Activated CD4-positive, alpha-beta T cell treated with anti-CD3 and anti-CD28 coated beads, Interleukin-2, Interleukin-4, amounts not matched to agents 100 ng/mL and 50 ng/mL, durations not matched to agents 16 hours and 8 hours (primary cell): ENCODE data around the gene ARHGAP31.
"Not testable (repeated sequence)": the region's sequence is repeated elsewhere in the genome, so short reads cannot be mapped to it uniquely, and the experiment has no call there.

Experiments used
- DNase-seq: peaks from one replicate; pipeline ENCODE4 v3.0.0-alpha.2; 2020; ENCODE audit warnings: low spot score

The ARHGAP31 gene

DNA sequence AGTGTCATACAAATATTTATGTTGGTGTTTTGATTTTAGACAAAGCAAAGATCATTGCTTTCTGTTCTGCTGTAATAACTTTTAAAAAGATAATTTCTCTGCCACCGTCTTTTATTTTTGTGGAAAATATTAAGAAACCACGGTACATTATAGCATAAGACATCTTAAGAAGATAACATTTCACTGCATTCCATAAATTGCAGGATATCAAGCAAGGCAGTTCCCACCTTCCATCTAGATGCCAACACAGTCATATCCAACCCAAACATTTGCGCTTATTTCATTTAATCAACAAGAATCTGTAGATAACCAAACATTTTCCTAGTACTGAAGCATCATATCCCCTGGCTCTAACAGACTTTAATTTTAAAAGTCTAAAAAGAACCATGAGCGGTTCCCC lies 25.1 kb downstream of the ARHGAP31 start:
- DNase-seq = no peak

DNA sequence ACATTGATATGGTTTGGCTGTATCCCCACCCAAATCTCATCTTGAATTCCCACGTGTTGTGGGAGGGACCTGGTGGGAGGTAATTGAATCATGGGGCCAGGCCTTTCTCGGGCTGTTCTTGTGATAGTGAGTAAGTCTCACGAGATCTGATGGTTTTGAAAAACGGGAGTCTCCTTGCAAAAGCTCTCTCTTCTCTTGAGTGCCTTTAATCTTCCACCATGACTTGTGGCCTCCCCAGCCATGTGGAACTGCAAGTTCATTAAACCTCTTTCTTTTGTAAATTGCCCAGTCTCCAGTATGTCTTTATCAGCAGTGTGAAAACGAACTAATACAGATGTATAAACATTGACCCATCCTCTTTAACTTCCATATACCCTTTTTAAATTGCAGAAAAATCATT lies 26.6 kb downstream of the ARHGAP31 start:
- not testable (repeated sequence) for DNase-seq

DNA sequence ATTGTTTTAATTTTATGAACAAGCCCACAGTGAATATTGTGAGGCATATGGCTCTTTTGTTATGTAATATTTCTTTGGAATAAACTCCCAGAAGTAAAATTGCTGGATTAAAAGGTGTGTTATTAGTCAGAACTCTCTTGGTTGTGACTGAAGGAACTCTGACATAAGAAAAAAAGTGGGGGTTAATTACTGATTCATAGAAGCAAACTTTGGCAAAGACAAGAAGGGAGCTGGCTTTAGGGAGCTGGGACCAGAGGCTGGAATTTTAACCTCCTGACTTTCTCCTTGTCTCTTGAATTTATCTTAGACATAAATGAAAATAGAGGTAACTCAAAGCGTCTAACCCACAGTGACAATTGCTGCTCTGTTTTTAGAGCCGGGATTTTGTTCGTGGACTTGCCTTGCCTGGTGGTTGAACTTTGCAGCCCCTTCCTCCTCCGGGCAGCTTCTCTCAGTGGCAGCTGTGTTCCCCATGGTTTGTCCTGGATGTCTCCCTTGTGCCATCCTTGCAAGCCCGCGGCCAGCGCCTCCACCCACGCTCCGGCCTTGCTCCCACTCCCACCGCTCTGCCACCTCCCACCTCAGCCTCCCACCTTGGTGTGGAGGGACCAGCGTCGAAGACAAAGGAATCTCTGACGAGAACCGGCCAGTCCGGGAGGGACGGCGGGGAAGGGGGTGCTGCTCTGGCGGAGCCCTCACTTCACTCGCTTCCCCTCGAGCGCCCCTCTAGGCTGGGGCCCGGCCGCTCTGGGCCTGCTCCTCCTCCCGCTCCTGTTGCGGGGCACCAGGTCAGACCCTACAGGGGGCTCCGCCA lies 28.0 kb downstream of the ARHGAP31 start:
- DNase-seq = no peak

DNA sequence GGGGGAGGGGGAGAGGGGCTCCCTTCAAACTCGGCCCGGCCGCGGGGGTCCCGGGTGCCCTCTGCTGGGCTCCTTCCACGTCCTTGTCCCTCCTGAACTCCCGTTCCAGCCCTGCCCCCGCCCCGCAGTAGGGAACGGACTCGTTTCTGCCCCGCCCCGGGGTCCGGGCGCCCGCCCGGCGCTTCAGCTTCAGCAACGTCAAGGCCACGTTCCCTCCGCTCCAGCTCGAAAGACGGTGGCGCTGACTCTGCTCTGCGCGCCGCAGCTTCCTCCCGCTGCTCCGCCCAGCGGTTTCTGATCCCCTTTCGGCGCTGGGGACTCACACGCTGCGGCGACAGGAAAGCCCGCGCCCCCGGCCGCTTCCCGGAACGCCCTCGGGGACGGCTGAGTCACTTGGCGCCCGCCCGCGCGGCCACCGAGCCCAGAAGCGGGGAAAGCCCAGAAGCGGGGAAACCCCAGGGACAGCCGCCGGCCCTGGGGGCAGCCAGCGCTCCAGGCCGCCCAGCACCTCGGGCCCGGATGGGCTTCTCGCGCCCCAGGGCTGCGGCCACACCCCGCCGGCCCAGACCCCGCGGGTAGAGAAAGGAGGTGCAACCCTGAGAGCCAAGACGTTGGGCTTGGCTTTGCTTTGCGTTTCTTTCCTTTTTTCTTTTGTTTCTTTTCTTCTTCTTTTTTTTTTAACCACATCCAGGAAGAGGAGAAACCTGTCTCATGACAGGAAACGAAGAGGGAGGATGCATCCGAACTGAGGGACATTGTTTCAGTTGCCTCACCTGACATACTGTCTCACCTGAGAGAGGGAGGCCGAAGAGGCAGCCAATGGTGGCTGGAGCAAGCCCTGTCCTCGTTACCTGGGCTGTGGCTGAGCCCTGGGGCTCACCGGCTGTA lies 28.9 kb downstream of the ARHGAP31 start:
- DNase-seq = peak; percentile 95

DNA sequence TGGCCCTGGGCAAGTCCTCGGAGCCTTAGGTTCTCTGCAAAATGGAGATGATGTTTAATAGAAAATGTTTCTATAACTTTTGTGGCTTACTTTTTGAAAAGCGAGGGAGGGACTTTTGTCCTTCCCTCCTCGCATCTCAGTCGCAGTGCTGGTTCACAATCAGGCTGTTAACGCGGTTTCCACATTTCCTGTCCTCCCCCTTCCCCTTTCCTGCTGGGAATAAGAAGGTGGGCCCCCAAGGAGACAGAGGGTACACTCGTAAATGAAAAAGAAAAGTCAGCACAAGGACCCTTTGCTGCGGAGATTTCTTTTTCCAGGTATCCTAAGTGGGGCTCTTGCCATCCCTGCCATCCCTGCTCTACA lies 29.5 kb downstream of the ARHGAP31 start:
- no peak for DNase-seq

DNA sequence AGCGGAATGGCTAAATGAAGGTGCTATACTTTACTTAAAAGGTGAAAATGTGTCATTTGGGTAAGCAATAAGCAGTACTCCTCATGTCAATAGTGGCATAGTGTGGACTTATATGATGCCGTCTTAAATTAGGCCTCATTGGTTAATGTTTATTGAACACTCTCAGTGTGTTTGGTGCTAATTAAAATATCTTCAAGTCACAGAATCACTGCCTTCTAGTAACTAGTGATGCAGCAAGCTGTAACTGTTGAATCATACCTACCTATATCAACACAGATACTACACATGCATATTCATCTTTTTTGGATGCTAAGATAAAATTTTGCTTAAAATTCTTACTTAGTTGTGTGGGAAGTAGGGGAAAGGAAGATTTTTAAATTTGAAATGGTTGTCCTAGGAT lies 30.7 kb downstream of the ARHGAP31 start:
- no peak for DNase-seq

DNA sequence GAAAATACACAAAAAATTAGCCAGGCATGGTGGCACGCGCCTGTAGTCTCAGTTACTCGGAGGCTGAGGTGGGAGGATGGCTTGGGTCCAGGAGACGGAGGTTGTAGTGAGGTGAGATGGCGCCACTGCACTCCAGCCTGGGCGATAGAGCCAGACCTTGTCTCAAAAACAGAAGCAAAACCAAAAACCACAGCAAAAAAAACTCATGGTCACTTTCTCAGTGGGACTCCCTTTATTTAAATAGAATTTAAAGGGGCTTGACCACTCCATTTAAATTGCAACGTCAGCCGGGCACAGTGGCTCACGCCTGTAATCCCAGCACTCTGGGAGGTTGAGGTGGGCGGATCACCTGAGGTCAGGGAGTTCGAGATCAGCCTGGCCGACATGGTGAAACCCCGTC lies 32.8 kb downstream of the ARHGAP31 start:
- DNase-seq = no peak

DNA sequence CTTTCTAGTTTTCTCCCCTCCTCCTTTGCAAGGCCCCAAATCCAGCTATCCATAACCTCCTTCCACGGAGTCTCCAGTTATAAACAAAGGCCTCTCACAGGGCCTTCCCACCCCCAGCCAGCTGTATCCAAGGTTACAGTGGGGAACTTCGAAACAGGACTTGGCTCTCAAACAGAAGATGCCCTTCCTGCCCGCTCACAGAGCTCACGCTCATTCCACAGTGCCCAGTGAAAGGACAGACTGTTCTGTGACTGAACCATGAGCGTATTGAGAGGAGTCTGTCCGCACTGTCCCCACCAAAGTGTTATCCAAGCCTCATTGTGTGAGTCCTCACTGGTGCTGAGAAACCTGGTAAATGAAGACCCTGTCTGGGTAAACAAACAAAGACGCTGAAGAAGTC lies 35.4 kb downstream of the ARHGAP31 start:
- no peak for DNase-seq

DNA sequence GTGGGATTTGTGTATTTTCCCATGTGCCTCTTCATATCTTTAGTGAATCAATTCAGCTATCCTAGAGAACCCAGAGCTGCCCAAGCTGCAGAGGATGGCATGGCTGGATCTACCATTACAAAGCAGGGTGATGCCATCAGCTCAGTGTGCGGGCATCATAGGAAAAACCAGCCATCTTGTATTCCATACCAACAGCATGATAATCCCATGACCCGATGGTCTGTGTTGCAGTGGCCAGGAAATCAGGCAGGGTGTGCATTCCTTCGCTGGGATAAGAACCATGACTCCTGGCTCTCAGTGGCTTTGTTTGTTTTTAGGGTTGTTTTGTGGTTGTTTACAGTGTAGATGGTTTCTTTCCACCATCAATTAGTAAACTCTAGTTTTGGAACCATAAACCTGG lies 36.0 kb downstream of the ARHGAP31 start:
- DNase-seq = no peak

DNA sequence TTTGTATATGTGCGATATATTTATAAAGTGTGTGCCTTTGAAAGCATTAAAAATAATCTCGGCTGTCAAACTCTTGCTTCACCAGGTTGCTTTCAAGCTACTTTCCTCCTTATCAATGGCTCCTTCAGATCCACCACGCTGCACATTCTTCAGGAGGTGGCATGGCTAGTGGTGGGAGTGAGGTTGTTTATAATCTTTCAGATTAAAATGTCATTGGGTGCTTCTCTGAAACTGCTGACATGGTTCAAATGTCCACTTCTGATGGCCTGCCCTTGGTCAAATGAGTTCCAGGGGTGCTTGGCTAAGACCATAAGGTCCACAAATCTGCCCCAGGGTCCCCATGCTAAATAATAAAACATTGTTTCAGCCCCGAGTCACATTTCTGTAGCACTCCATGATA lies 36.7 kb downstream of the ARHGAP31 start:
- no peak for DNase-seq

DNA sequence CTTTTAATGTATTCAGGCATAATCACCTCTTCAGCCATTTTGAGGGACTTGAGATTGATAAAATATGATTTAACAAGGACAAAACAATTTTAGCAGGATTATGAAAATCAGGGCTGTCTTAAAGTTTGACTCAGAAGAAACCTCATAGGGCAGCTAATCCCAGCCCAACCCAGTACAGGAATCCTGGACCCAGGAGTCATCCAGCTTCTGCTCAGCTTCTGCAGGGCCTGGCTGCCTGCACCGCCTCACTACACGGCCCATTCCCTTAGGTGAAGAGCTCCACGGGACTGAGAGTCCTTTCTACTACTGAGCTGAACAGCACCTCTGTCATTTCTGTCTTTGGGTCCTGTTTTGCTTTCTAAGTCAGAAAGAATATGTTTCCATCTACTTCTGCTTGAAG lies 37.5 kb downstream of the ARHGAP31 start:
- no peak for DNase-seq

DNA sequence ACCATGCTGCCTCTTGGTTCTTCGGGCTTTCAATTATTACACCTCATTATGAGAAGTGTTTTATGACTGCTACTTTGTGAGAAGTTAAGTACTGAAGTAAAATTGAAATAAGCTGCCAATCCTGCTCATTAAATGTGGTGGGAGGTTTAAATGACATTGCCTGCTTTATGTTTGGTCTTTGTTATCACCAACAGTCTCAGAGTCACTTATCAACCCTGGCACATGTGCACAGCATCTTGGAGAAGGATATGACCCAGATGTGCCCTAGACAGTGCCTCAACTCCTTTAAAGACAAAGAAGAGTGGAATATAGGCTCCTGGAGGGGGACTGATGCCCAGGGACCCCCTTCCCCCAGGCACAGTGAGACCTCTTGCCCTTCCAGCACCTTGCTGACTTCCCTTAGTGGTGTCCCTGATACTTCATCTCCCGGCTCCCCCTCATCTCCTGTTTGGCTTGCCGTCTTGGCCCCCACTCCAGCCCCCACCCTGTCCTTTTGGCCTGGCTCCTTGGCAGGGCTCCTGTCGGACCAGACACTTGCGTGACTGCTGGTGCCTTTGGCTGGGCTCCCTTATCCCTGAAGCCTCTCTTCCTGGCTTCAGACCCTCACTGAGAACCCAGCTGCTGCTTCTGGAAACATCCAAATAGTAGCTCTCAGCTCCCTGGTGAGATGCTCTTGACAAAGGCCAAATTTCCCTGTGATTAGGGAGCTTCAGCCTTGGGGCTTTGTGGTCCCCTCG lies 39.8 kb downstream of the ARHGAP31 start:
- DNase-seq = no peak

DNA sequence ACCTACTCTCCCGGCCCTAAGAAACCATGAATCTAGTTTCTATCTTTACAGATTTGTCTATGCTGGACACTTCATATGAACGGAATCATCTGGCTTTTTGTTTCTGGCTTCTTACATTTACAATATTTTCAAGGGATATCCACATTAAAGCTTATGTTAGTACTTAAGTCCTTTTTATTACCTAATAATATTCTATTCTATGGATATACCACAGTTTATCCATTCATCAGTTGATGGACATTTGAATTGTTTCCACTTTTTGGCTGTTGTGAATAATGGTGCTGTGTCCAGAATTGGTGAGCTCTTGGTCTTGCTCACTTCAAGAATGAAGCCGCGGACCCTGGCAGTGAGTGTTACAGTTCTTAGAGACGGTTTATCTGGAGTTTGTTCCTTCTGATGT lies 42.6 kb downstream of the ARHGAP31 start:
- no peak for DNase-seq

DNA sequence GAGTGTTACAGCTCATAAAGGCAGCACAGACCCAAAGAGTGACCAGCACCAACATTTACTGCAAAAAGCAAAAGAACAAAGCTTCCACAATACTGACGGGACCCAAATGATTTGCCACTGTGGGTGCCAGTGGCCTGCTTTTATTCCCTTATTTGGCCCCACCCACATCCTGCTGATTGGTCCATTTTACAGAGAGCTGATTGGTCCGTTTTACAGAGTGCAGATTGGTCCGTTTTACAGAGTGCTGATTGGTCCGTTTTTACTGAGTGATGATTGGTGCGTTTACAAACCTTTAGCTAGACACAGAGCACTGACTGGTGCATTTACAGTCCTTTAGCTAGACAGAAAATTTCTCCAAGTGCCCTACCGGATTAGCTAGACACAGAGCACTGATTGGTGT lies 43.2 kb downstream of the ARHGAP31 start:
- DNase-seq = not testable (repeated sequence)

DNA sequence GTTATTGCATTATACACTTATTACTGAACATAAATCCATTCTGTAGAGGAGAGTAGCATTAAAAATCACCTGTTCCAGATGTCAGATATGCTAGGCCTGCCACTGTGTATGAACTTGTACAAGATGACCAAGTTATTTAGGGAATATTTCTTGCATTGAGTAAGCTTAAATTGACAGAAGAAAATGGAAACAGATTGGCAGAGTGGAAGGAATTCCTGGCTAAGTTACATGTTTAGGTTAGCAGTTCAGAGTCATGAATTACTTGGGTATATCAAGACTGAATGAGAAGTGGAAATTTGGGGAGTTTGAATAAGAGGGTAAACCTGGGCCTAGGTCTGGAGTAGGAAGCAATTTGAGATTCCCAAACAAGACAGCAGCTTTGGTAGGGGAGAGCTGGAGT lies 44.6 kb downstream of the ARHGAP31 start:
- DNase-seq = no peak

DNA sequence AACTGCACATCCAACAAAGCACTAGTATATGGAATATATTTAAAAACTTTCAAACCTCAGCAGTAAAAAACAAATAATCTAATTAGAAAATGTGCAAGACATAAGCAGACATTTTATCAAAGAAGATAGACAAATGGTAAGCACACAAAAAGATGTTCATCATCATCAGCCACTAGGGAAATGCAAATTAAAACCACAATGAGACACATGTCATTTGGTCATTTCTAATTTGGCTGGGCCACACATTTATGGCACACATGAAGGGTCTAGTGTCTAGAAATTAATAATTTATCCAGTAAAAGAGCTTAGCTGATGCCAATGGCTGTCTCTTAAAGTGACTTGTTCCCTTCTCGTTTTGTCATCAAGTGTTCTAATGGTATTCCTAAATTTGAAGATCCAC lies 45.8 kb downstream of the ARHGAP31 start:
- DNase-seq = no peak

DNA sequence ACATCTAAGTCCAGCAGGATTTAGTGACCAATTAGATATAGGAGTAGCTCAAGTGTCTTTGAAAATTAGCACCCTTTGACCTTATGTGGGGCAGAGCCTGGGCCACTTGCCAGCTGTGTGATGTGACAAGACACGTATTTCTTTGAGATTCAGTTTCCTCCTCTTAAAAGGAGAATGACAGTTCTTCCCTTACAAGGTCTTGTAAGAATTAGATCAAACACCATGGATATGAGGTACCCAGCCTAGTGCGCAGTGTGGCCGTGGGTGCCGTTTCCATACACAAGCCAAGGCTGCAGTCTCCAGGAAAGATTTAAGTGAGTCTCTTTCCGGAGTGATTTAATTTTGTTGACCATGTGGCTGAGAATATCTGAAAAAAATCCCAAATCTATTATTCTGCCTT lies 46.3 kb downstream of the ARHGAP31 start:
- no peak for DNase-seq

DNA sequence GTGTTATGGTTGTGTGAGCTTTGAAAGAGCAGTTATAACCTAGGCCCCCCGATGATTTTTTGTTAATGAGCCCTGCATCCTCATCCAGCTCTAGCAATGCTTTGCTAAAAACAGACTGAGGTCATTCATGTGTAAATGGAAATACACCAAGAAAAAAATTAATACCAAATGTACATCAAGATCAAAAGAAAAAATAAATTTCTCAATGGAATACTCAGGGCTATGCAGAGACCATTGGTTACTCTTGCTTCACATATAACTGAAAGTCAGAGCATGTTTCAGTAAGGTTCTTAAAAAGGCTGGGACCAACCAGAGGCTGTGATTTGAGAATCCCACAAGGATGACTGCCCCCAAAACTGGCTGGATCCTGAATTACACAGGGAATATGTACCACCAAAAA lies 48.0 kb downstream of the ARHGAP31 start:
- DNase-seq = no peak

DNA sequence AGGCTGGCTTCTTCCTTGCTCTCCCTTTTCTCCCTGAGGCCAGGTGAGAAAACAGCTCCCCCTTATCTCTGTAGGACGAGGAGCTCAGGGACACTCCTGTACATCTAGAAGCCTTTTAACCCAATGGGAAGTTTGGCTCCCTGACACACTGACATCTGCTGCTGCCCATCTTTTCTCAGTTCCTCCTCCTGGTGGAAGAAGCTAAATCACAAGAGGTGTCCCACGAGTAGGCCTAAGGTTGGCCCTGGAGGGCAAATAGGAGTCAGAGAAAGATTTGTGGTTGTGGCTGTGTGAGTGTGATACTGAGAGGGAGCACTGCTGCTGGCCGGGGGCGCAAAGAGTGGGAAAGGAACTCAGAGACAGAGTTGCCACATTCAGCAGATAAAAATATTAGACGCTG lies 49.5 kb downstream of the ARHGAP31 start:
- no peak for DNase-seq

DNA sequence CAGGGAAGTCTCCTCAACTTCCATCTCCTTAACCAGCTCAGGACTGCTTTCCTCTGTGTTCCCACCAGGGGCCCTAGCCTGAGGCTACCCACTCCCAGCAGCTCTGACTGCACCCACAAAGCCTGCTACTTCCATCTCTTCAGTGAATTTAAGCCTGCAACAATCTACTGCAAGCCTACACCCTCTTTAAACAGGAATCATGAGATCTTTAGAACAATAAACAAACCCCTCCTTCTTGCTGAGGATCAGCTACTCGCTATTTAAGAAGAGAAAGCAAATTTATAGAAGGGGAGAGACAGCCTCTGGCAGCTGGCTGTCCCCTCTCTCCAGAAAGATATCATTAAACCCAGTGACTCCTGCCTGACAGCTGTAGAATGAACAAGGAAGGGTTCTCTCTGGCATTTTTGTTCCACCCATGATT lies 51.9 kb downstream of the ARHGAP31 start:
- DNase-seq = no peak

DNA sequence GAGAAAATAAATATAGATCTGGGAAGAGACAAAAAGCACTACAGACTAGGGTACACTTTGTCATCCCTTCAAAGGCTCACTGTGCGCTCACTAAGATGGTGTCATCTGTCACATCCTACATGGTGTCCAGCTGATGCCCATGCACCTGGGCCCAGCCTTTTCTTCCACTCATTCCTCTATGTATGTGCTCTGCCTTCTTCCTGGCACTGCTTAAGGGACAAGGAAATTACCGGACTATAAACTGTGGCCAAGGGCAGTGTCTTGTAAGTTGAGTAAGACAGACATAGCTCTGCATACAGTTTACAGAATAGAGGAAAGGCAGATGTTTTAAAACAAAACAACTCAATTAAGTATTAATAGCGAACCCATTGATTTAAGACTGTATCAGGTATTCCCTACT lies 52.9 kb downstream of the ARHGAP31 start:
- DNase-seq = no peak

DNA sequence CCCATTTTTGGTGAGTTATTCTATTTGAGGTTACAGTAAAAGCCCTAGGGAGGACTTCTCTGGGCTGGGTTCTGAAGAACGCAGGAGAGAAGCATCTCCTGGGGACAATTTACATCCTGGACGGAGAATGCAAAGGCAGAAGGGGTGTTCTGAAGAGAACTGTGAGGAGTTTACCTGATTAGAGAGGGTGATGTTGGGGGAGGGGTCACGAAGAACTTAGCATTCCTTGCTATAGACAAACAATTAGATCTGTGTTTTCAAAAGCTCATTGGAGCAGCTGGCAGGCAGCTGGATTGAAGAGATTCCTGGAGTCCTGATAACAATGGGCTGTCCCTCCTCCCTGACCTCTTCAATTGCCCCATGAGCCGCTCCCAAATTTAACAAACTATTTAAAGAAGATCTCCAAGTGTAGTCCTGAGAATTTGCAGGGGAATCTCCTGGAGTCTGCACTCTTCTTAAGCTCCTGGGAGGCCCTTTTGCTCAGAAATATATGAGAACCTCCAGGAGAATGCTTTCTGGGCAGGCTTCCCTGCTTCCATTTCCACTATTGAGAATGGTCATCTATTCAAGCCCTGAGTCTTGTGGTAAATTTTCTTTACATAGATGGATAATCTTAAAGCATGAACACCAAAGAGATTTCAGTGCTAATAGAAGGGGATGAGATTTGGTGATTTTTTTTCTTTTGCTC lies 55.3 kb downstream of the ARHGAP31 start:
- DNase-seq = no peak
